Suprapubic skin (tissue), 4 donors: ENCODE data around the gene LRP11.

Experiments used
- CTCF ChIP-seq, 2 donors: fragments of 200-600 bp in 1 of 2; fragments of 450-650 bp in 1 of 2; sonication (generic) in 1 of 2; IDR thresholded peaks; one replicate each; pipeline ENCODE4 v1.5.1; 2016 to 2019; ENCODE audit warnings: antibody characterized with exemption in 2 of 2, mild to moderate bottlenecking in 1 of 2, moderate library complexity in 1 of 2
- EP300 ChIP-seq: sonication (generic); formaldehyde crosslinking; IDR thresholded peaks from one replicate; pipeline ENCODE4 v1.6.1; 2017; ENCODE audit warnings: antibody characterized with exemption
- POLR2AphosphoS5 ChIP-seq, 3 donors: sonication (generic); formaldehyde crosslinking; IDR thresholded peaks; one replicate each; pipeline ENCODE4 v1.6.1; 2017; ENCODE audit warnings: antibody characterized with exemption in 3 of 3

- no peak for TF ChIP-seq EP300
- no peak for TF ChIP-seq CTCF (IDR thresholded peaks at IDR 0.05)
- peak in 1 of 3 donors; percentile 55 for TF ChIP-seq POLR2AphosphoS5 (IDR thresholded peaks at IDR 0.05)
These were observed 36.7 kb upstream of the LRP11 start for GRCh38 chr6:149900620-149901443.
